Muscle layer of duodenum (tissue), 2 donors: Measurements from ENCODE around the gene PUSL1.

Experiments used
- H3K27ac ChIP-seq: one replicate; pipeline ENCODE4 v1.7.0; 2013; ENCODE audit warnings: mild to moderate bottlenecking, low read length
- H3K27me3 ChIP-seq: one replicate; pipeline ENCODE4 v1.7.0; 2013; ENCODE audit warnings: low read depth, mild to moderate bottlenecking, control low read depth, low read length
- H3K36me3 ChIP-seq, 2 donors: one replicate each; pipeline ENCODE4 v1.7.0; 2013; ENCODE audit warnings: low read length in 2 of 2, control low read depth in 1 of 2, mild to moderate bottlenecking in 1 of 2; ENCODE audit not compliant: insufficient read depth in 2 of 2, control insufficient read depth in 1 of 2
- H3K4me1 ChIP-seq, 2 donors: one replicate each; pipeline ENCODE4 v1.7.0; 2013; ENCODE audit warnings: low read length in 2 of 2, mild to moderate bottlenecking in 2 of 2, control low read depth in 1 of 2, moderate library complexity in 1 of 2; ENCODE audit not compliant: insufficient read depth in 2 of 2, control insufficient read depth in 1 of 2
- H3K4me3 ChIP-seq, 2 donors: one replicate each; pipeline ENCODE4 v1.7.0; 2013; ENCODE audit warnings: low read length in 2 of 2, low read depth in 1 of 2, mild to moderate bottlenecking in 1 of 2
- H3K9me3 ChIP-seq, 2 donors: one replicate each; pipeline ENCODE4 v1.7.0; 2013; ENCODE audit warnings: low read length in 2 of 2, control low read depth in 1 of 2, mild to moderate bottlenecking in 1 of 2; ENCODE audit not compliant: control insufficient read depth in 1 of 2
- donor health status: healthy.

The PUSL1 gene

DNA sequence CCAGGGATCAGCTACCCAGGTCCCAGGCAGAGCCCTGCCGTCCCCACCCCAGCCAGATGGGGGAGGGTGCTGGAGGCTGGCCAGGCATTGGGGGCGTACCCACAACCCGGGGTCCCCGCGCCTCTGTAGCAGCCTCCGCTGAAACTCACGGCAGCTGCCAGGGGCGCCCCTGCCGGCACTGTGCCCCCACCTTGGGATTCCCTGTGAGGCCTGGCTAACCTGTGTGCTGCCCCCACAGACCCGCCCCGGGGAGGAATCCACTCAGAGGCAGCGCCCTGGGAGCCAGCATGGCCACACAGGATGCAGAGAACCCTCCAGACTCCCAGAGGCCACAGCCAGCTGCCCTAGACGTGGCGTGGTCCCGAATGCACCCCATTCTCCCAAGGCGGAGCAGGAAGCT lies 37.0 kb downstream of the PUSL1 start:
- H3K27me3 ChIP-seq = no peaks in the 10 kb centered on the region
- no peak overlapping the region for H3K4me3 ChIP-seq
- H3K27ac ChIP-seq = no peak overlapping the region
- H3K9me3 ChIP-seq = no peaks in the 10 kb centered on the region
- H3K4me1 ChIP-seq = peaks cover 9 to 40% of the 10 kb centered on the region in 2 donors
- peaks cover 3 to 15% of the 10 kb centered on the region in 2 donors for H3K36me3 ChIP-seq

DNA sequence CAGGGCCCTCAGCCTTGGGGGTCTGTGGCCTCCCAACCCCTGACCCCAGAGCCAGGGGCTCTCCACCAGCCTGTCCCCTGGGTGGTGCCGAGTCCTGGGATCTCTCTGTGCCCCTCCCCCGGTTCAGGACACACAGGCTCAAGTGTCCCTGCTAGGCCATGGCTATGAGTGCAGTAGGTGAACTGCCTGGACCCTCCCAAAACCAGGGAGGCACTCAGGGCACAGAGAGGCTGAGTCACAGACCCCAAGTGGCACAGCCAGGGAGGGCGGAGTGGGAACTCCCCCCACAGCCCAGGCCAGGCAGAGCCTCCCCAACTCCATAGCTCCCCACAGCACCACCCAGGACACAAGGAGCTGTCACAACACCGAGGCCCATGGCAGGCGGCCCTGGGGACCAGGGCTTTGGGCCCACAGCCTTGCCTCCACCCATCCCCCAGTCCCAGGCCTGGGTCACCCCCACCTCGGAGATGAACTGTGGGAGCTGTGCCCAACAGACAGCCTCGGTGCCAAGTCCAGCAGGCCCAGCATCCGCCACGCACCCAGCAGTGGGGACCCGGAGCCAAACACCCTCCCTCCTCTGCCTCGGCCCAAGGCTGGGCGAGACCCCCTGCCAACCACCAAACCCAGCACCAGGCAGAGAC lies 37.6 kb downstream of the PUSL1 start:
- H3K36me3 ChIP-seq = peaks cover 0 to 14% of the 10 kb centered on the region in 2 donors
- no peaks in the 10 kb centered on the region for H3K27me3 ChIP-seq
- no peaks in the 10 kb centered on the region for H3K9me3 ChIP-seq
- H3K4me1 ChIP-seq = peaks cover 9 to 40% of the 10 kb centered on the region in 2 donors
- H3K4me3 ChIP-seq = peak overlapping the region in 1 of 2 donors; percentile 17
- no peak overlapping the region for H3K27ac ChIP-seq

DNA sequence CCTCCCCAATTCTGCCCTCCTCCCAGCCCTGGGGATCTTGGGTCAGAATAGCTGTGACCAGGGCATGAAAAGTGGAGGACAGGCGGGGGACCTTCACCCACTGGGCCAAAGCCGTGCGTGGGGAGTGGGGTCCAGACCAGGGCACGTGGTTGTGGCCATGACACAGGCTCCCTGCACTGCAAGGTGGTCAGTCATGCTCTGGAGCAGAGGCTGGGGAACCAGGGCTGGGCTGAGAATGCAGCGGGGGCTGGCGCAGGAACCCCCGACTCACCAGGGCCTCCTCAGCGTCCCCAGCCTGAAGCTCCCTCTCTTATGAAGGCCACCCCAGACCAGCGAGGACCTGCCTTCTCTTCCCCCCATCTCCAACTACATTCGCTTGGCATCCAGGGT lies 38.1 kb downstream of the PUSL1 start:
- peaks cover 9 to 42% of the 10 kb centered on the region in 2 donors for H3K4me1 ChIP-seq
- peak overlapping the region in 1 of 2 donors; percentile 17 for H3K4me3 ChIP-seq
- H3K27me3 ChIP-seq = no peaks in the 10 kb centered on the region
- H3K9me3 ChIP-seq = no peaks in the 10 kb centered on the region
- no peak overlapping the region for H3K27ac ChIP-seq
- H3K36me3 ChIP-seq = peaks cover 0 to 10% of the 10 kb centered on the region in 2 donors

DNA sequence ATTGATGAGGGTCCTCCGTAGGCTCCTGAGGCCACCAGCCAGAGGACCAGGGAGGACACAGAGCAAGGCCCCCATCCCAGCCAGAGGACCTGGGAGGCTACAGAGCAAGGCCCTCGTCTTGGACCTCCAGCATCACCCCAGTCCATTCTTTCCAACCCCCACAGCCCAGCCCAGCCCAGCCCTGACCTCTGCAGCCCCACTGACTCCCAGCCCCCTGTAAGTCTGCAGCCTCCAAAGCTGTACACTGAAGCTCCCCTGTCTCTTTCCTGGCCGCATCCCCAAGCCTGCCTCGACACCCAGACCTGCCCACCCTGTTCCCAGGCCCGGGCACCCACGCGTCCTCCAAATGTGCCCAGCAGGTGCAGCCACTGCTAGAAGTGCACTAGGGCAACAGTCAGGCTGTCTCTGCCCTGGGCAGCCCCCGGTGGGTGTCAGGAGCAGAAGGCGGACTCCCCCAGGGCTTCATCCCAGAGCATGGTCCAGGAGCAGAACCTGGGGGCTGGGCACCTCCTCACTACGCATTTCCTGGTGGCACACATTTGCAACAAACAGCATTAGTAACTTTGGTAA lies 38.7 kb downstream of the PUSL1 start:
- H3K4me3 ChIP-seq = peak overlapping the region; percentile 61 to 73
- H3K4me1 ChIP-seq = peaks cover 9 to 48% of the 10 kb centered on the region in 2 donors
- H3K27ac ChIP-seq = no peak overlapping the region
- peaks cover 0 to 4% of the 10 kb centered on the region in 2 donors for H3K36me3 ChIP-seq
- no peaks in the 10 kb centered on the region for H3K9me3 ChIP-seq
- no peaks in the 10 kb centered on the region for H3K27me3 ChIP-seq

DNA sequence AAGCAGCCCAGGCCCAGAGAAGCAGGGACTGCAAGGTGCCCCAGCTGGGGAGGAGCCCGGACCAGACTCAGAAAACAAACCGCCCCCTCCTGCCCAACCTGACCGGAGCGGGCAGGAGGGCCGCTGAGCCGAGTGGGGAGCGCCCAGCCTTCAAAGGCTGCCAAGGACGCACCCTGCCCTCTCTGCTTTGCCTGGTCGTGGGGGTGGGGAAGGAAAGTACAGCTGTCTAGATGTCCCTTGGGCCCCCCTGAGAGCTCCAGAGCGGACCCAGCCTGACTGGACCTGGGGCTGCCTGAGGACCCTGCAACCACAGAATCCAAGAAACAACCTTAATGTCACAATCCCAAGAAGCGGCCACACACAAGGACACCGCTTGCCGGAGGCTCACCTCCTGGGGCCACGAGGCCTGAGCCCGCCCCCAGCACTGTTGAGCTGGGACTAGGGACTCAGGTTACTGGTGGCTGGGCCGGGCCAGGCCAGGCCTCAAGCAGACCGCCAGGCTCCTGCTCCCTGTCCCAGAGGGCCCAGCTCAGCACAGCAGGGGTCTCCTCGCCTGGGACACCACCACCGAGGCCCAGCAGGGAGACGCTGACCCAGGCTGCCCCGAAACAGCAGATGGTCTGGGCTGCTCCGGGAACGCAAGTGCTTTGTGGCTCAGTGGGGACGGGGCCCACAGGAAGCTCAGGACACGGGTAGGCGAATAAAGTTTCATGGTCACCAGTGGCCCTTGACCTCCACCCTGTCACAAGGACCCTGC lies 39.4 kb downstream of the PUSL1 start:
- Histone ChIP-seq H3K4me1 (peaks cover 9 to 56% of the 10 kb centered on the region in 2 donors), H3K27me3 (peaks cover 5% of the 10 kb centered on the region), H3K4me3 (peak overlapping the region; percentile 61 to 73), H3K27ac (peak overlapping the region; percentile 51), H3K36me3 (no peaks in the 10 kb centered on the region), H3K9me3 (no peaks in the 10 kb centered on the region)

DNA sequence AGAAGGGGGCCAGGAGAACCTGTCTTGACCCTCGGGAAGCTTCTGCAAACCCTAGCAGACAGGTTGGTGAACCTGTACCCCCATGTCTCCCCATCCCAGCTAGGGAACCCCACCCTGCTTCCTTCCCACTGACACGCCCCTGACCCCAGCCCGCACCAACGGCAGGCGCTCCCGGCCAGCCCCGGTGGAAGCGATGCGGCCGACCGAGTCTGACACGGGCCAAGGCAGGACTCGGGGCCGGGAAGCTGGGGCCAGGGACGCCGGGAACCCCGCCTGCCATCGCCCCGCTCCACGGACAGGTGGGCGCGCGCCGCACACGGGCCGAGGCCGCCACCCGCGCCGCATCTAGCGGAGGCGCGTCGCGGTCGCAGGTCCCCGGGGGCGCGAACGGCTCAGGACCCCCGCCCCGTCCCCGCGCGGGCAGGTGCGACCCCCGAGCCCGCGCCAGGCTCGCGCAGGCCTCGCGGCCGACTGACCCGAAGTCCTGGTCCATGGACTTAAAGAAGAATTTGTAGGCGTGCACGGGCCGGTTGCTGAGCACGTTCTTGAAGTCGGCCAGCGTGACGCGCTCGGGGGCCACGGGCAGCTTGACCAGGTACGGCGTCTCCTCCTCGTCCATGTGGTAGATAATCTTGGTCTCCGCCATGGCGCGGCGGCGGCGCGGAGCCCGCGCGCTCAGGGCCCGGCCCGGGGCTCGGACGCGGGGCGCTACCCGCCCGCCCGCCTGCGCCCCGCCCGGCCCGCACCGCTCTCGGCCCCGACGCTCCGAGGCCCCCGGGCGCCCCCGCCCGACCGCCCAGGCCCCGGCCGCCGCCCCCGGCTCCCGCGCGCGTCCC lies 40.2 kb downstream of the PUSL1 start:
- Histone ChIP-seq H3K27me3 (peaks cover 7% of the 10 kb centered on the region), H3K36me3 (peaks cover 0 to 4% of the 10 kb centered on the region in 2 donors), H3K27ac (peak overlapping the region; percentile 51), H3K4me1 (peaks cover 9 to 64% of the 10 kb centered on the region in 2 donors), H3K9me3 (no peaks in the 10 kb centered on the region), H3K4me3 (peak overlapping the region; percentile 61 to 73)

GRCh38 chr1:1349256-1350012 lies 41.0 kb downstream of the PUSL1 start, which contains the start of gene DVL1:
TSS of gene DVL1 (minus strand) at chr1:1349418. CDS start at chr1:1349065, 353 bp downstream.
- H3K9me3 ChIP-seq = no peaks in the 10 kb centered on the region
- peaks cover 0 to 8% of the 10 kb centered on the region in 2 donors for H3K36me3 ChIP-seq
- peaks cover 9 to 72% of the 10 kb centered on the region in 2 donors for H3K4me1 ChIP-seq
- peak within 1 kb of the TSS; percentile 61 to 73 for H3K4me3 ChIP-seq
- peak within 1 kb of the TSS; percentile 51 for H3K27ac ChIP-seq
- peaks cover 7% of the 10 kb centered on the region for H3K27me3 ChIP-seq

- Histone ChIP-seq H3K27ac (no peak overlapping the region), H3K27me3 (peaks cover 7% of the 10 kb centered on the region), H3K4me3 (peak overlapping the region in 1 of 2 donors; percentile 24), H3K4me1 (peaks cover 7 to 68% of the 10 kb centered on the region in 2 donors), H3K36me3 (peaks cover 0 to 9% of the 10 kb centered on the region in 2 donors), H3K9me3 (no peaks in the 10 kb centered on the region)
These were observed 43.4 kb downstream of the PUSL1 start for GRCh38 chr1:1351511-1352427.

GRCh38 chr1:1352786-1353388 lies 44.5 kb downstream of the PUSL1 start:
- Histone ChIP-seq H3K27ac (no peak overlapping the region), H3K27me3 (peaks cover 7% of the 10 kb centered on the region), H3K4me3 (no peak overlapping the region), H3K9me3 (no peaks in the 10 kb centered on the region), H3K4me1 (peaks cover 0 to 60% of the 10 kb centered on the region in 2 donors), H3K36me3 (peaks cover 0 to 9% of the 10 kb centered on the region in 2 donors)
